Stimulated activated CD8-positive, alpha-beta memory T cell treated with anti-CD3 and anti-CD28 coated beads, Interleukin-7, amount 100 ng/mL, for 1 hour (primary cell): ENCODE measurements around the gene TRPV2.

ENCODE experiments used
- DNase-seq, 2 donors: peaks; one replicate each; pipeline ENCODE4 v3.0.0-alpha.2; 2020; ENCODE audit warnings: low read depth in 2 of 2

TRPV2 gene

GRCh38 chr17:16406742-16407674, 8.4 kb upstream of the TRPV2 start:
- DNase-seq, result no peak

- DNase-seq, result no peak
These were observed 7.3 kb upstream of the TRPV2 start for GRCh38 chr17:16407911-16408588.

DNA sequence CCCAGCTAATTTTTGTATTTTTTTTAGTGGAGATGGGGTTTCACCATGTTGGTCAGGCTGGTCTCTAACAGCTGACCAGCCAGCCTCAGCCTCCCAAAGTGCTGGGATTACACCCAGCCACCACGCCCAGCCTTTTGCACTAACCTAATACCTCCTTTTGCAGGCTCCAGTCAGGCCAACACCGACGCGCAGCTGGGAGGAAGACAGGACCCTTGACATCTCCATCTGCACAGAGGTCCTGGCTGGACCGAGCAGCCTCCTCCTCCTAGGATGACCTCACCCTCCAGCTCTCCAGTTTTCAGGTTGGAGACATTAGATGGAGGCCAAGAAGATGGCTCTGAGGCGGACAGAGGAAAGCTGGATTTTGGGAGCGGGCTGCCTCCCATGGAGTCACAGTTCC, 2.0 kb downstream of the TRPV2 start:
- DNase-seq, result no peak

- no peak for DNase-seq
These were observed 2.7 kb downstream of the TRPV2 start for GRCh38 chr17:16417896-16418684.

GRCh38 chr17:16418685-16419068, 3.3 kb downstream of the TRPV2 start:
- DNase-seq, result no peak

DNA sequence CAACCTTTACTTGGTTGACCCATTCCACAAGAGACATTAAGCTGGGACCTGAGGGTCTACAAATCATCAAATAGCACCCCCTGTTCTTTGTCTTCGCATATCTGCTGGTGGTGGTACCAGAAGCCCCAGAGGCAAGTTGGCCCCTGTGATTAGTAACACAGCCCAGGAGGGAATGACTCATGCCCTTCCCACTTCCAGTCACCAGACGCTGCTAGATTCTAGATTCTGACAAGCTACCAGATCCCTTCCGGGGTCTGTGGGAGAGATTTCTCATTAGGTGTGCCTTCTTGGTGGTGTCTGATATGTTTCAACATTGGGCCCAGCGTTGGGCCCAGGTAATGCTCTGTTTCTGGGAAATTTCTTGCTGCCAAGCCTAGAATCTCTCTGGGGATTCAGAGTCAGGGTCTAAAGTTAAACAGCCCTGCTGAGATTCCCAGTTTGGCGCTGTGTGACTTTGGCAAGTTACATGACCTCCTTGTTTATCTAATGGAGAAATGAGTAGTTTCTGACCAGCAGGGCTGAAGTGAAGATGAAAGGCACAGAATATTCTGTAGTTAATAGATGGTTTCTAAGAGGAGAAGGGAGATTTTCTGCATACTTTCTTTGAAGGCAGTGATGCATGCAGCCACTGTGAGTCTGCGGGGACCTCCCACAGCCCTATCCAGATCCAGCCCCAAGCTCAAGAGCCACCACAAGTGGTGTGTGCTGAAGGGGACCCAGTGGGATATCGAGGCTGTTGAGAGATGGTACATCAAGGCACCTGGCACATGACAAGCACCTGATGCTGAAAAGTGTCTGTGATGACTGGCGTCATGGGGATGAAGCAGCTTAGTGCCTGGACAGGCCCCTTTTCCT, 3.9 kb downstream of the TRPV2 start:
- no peak for DNase-seq

GRCh38 chr17:16419929-16420271, 4.5 kb downstream of the TRPV2 start:
- DNase-seq, result no peak

DNA sequence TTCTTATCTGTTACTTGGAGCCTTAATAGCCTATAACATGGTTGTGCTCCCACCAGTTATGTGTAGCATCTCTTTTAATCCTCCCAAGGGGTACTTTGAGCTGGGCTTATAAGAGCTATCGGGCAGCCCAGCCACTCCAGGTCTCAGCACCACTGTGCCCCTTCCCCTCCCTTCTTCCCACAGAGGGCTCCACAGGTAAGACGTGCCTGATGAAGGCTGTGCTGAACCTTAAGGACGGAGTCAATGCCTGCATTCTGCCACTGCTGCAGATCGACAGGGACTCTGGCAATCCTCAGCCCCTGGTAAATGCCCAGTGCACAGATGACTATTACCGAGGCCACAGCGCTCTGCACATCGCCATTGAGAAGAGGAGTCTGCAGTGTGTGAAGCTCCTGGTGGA, 7.0 kb downstream of the TRPV2 start:
- DNase-seq, result no peak

DNA sequence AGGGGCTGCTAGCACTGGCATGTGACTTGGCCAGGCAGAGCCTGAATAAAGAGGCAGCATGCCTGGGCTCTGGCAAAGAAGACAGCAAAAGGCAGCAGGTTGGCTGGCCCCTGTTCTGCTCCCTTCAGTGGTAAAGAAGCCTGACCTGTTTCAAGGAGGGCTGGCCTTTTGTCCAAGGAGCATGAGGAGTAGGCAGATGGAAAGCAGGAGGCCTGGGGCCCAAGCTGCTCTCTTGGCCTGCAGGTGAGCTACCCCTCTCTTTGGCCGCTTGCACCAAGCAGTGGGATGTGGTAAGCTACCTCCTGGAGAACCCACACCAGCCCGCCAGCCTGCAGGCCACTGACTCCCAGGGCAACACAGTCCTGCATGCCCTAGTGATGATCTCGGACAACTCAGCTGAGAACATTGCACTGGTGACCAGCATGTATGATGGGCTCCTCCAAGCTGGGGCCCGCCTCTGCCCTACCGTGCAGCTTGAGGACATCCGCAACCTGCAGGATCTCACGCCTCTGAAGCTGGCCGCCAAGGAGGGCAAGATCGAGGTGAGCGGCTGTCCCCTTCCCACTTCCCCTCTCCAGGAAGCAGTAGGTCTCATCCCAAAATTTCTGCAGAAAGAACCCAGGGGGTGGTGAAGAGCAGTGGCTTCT, 8.0 kb downstream of the TRPV2 start:
- no peak for DNase-seq

DNA sequence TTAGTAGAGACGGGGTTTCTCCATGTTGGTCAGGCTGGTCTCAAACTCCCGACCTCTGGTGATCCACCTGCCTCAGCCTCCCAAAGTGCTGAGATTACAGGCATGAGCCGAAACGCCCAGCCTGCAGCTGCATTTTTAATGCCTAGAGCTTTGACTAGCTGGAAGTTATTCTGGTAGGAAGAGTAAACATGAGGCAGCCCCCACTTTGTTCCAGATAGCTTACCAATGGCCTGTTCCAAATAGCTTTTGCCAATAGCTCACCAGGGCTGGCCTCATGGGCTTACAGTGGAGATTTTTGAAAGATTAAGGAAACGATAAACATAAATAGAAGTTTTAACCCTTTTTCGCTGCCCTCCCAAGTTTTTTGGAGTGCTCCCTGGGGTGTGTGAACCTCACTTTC, 9.8 kb downstream of the TRPV2 start:
- no peak for DNase-seq

DNA sequence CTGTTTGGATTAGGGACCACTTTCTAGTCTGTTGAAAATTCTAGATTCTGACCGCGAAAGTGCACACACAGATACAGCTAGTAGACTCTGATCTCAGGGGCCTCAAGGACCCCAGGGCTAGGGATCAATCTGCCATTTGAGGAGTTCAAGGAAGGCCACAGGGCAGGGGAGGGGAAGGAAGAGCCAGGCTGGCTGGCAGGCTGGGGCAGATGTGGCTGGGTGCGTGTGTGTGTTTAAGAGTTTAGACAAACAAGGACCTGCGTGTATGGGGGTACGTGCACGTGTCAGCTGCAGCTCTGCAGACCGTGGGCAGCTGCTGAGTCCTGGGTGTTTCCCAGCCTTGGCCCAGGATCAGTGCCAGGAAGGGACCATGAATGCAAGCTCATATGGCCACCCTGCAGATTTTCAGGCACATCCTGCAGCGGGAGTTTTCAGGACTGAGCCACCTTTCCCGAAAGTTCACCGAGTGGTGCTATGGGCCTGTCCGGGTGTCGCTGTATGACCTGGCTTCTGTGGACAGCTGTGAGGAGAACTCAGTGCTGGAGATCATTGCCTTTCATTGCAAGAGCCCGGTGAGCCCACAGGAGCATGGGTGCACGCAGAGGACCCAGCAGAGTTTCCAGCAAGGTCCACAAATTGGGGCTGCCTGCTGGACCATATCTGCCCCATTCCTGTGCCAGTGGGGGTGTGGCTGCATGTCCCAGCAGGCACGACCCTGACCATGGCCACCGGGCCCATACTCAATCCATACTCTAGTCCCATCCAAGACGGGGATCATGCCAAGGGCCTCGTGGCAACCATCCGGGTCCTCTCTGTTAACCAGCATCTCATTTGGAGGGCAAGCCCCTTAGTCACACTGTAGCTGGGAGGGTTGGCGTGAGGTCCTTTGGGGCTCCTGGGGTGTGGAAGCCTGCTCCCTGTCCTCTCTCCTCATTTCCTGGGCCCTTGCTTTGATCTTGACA, 10.6 kb downstream of the TRPV2 start:
- no peak for DNase-seq

DNA sequence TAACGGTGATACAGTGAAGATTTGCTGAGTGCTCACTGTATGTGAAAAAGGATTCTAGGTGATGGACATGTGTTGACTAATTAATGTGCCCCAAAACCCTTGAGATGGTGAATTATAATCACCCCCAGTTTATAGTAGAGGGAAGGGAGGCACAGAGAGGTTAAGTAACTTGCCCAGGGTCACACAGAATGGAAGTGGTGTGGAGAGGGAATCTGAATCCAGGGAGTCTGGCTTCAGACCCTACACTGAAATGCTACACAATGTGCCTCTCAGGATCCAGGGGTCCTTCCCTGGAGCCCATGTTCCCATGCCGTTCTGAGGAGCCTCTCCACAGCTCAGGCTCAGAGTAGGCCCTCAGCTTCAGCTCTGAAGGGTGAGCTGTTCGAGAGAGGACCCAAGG, 11.6 kb downstream of the TRPV2 start:
- DNase-seq, result no peak

DNA sequence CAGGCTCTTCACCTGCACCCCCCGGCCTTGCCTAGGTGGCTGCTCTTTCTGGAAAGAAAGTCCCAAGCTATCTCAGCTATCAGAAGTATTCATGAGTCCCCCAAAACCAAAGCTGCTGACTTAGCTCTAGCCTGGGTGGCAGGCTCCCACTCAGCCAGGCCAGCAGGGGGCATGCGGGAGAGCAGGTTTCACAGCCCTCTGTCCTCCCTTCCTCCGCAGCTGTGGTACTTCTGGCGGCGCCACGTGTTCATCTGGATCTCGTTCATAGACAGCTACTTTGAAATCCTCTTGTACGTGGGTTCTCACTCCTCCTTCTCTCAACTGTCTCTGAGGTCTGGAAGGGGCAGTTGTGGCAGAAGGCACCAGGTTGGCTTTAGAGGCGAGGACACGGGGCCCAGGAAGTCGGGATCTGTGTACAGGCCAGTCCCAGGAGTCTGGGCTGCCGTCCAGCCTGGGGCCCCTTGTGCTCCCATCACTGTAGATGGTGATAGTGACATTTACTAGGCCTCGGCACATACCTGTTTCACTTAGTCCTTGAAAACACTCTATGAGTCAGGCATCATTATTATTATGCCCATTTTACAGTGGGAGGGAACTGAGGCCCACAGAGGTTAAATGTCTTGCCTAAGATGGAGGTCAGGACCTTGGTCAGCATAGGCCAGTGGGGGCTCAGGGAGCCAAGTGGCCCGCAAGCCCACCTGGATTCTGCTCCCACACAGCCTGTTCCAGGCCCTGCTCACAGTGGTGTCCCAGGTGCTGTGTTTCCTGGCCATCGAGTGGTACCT, 12.9 kb downstream of the TRPV2 start:
- no peak for DNase-seq

DNA sequence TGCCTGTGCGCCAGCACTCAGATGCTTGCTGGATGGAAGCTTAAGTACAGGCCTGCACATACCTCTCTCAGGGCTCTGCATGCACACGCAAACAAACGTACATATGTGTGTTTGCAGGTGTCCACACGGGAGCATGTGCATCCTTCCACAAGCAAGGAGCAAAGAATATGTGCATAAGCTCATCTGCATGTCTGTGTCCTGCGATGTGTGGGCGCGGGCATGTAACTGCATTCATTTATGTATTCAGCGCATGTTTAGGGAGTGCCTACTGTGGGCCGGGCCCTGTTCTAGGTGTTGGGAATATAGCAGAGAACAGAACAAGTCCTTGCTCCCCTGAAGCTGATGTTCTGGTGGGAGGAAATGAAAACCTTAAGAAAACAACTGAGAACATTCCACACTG, 13.7 kb downstream of the TRPV2 start:
- no peak for DNase-seq

DNA sequence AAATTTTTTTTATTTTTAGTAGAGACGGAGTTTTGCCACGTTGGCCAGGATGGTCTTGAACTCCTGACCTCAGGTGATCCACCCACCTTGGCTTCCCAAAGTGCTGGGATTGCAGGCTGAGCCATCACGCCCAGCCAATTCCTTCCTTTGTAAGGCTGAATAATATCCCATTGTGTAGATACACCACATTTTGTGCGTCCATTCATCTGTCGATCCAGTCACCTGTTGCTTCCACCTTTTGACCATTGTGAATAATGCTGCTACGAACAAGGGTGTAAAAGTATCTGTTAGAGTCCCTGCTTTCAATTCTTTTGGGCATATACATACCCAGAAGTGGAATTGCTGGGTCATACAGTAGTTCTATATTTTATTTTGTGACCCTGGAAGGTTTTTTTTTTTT, 15.3 kb downstream of the TRPV2 start:
- DNase-seq, result no peak

DNA sequence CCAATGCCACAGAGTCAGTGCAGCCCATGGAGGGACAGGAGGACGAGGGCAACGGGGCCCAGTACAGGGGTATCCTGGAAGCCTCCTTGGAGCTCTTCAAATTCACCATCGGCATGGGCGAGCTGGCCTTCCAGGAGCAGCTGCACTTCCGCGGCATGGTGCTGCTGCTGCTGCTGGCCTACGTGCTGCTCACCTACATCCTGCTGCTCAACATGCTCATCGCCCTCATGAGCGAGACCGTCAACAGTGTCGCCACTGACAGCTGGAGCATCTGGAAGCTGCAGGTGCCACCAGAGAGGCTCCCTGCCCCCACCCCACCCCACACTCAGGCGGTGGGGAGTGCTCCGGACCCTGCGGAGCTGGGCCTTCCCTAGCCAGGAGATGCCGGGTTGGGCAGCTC, 16.6 kb downstream of the TRPV2 start:
- no peak for DNase-seq

GRCh38 chr17:16433514-16433913, 18.1 kb downstream of the TRPV2 start:
- no peak for DNase-seq

- DNase-seq, result no peak
These were observed 19.3 kb downstream of the TRPV2 start for GRCh38 chr17:16434662-16435061.
